Panc1 (cell line): ENCODE results near the gene ETNK2. TPM values are rescaled to one million over a fixed set of nuclear protein-coding genes. Genes with fewer than 3 reads are reported as not detected.

Source experiments
- ATAC-seq: fragments of 200-7000 bp; cut with Tn5 transposase; 2 replicates; pipeline ENCODE4 v1.9.1; 2020; ENCODE audit warnings: mild to moderate bottlenecking, moderate library complexity
- BruUV-seq: library from RNA; stranded (reverse); fragments of 400-500 nt; replicated peaks from 2 replicates; lab custom pipeline; 2021; lab: Mats Ljungman, UMichigan
- CTCF ChIA-PET: fragments of 300-600 bp; sonication (Branson Sonifier 250); formaldehyde crosslinking; loops from one replicate; lab custom pipeline; 2022; ENCODE audit warnings: antibody characterized with exemption; lab: Charles Lee
- POLR2A ChIA-PET: fragments of 300-600 bp; sonication (Branson Sonifier 250); formaldehyde crosslinking; loops from one replicate; lab custom pipeline; 2022; ENCODE audit warnings: antibody characterized with exemption; lab: Charles Lee
- DNase-seq: peaks from one replicate; pipeline ENCODE4 v3.0.0-alpha.2; 2010; ENCODE audit warnings: low read depth, low spot score
- H3K27ac ChIP-seq: 2 replicates; pipeline ENCODE4 v1.5.1; 2011; ENCODE audit warnings: mild to moderate bottlenecking, low read length, inconsistent platforms
- H3K27me3 ChIP-seq: fragments of 200-500 bp; sonication (Bioruptor generic); 2 replicates; pipeline ENCODE4 v1.6.0; 2014; ENCODE audit warnings: low read length, inconsistent platforms; ENCODE audit not compliant: control insufficient read depth, insufficient read depth
- H3K36me3 ChIP-seq: fragments of 200-500 bp; sonication (Bioruptor generic); 2 replicates; pipeline ENCODE4 v1.5.1; 2014; ENCODE audit warnings: inconsistent platforms, mild to moderate bottlenecking, low read length, moderate library complexity; ENCODE audit not compliant: control insufficient read depth, insufficient read depth
- H3K4me1 ChIP-seq: 2 replicates; pipeline ENCODE4 v1.5.1; 2011; ENCODE audit warnings: inconsistent platforms, mild to moderate bottlenecking, low read length, moderate library complexity; ENCODE audit not compliant: control insufficient read depth, insufficient read depth
- H3K4me3 ChIP-seq, 2 experiments: 2 replicates each; pipeline ENCODE4 v1.5.1; 2011 to 2012; ENCODE audit warnings: low read depth in 2 of 2, low read length in 2 of 2, mild to moderate bottlenecking in 2 of 2, inconsistent platforms in 1 of 2, moderate library complexity in 1 of 2
- H3K9me3 ChIP-seq: fragments of 200-500 bp; sonication (Bioruptor generic); 2 replicates; pipeline ENCODE4 v1.5.1; 2014; ENCODE audit warnings: low read depth, mild to moderate bottlenecking, inconsistent platforms, low read length, moderate library complexity; ENCODE audit not compliant: control insufficient read depth, insufficient read depth
- CTCF ChIP-seq: fragments of 450-650 bp; IDR thresholded peaks from 2 replicates; pipeline ENCODE4 v1.5.1; 2017; ENCODE audit warnings: mild to moderate bottlenecking
- POLR2AphosphoS5 ChIP-seq: IDR thresholded peaks from 2 replicates; pipeline ENCODE4 v1.6.1; 2012; ENCODE audit warnings: mild to moderate bottlenecking, low read depth, low read length, moderate library complexity
- REST ChIP-seq, 2 experiments: IDR thresholded peaks; 2 replicates each; pipeline ENCODE4 v1.6.1; 2011 to 2012; ENCODE audit warnings: low read depth in 2 of 2, control low read depth in 1 of 2, low read length in 1 of 2, mild to moderate bottlenecking in 1 of 2, moderate library complexity in 1 of 2; ENCODE audit not compliant: insufficient read depth in 1 of 2
- SIN3A ChIP-seq: IDR thresholded peaks from 2 replicates; pipeline ENCODE4 v1.6.1; 2012; ENCODE audit warnings: low read depth, mild to moderate bottlenecking, low read length, moderate library complexity, borderline replicate concordance; ENCODE audit not compliant: insufficient read depth
- TCF7L2 ChIP-seq: IDR thresholded peaks from 2 replicates; pipeline ENCODE4 v1.6.1; 2011; ENCODE audit warnings: mild to moderate bottlenecking, low read depth, low read length, inconsistent platforms
- in situ Hi-C: cut with HindIII; loops from 2 replicates; pipeline ENCODE4 v1.10.0; 2016; ENCODE audit warnings: low sequenced_read_pairs, low pct_unique_long_range_greater_than_20kb
- intact Hi-C: fragments of 100-400 bp; cut with micrococcal nuclease; formaldehyde crosslinking; loops from one replicate; pipeline ENCODE4 v1.10.0; 2022; ENCODE audit not compliant: unreplicated experiment
- total RNA-seq: library from RNA; stranded (reverse); gene quantifications from one replicate; pipeline ENCODE4 v1.2.1, GENCODE V29; 2021; ENCODE audit not compliant: unreplicated experiment

Gene ETNK2
- total RNA-seq, 1 experiment from 2014 or later = 6.7 TPM

- intact Hi-C loops (loop anchor here (5.0 kb wide), 1 partner anchor 47 kb away; no protein-coding TSS in a partner anchor), in situ Hi-C loops (loop anchor here (25.0 kb wide), 1 partner anchor 262 kb away; the partner anchor contains the start of gene SNRPE)
- ChIA-PET POLR2A (interaction anchor here (0.6 kb wide), 1 partner anchor 264 kb away, joined by 5 read pairs; no protein-coding TSS in a partner anchor), CTCF (no interaction called here)
- TF ChIP-seq CTCF (no peak), SIN3A (no peak), POLR2AphosphoS5 (no peak), REST (IDR thresholded peaks at IDR 0.05; ENCODE audit: insufficient read depth in 1 of 2, low read depth in 2 of 2, low read length in 1 of 2) (no peak), TCF7L2 (no peak)
- no peak for ATAC-seq
- DNase-seq = no peak
- no peaks in the 10 kb centered on the region for H3K9me3 ChIP-seq
- no TSS peak for BruUV-seq
- no peak overlapping the region for H3K4me3 ChIP-seq
- peaks cover 3% of the 10 kb centered on the region for H3K36me3 ChIP-seq
- H3K27ac ChIP-seq = no peak overlapping the region
- H3K4me1 ChIP-seq = peaks cover 16% of the 10 kb centered on the region
- no peaks in the 10 kb centered on the region for H3K27me3 ChIP-seq
These were observed 27.2 kb downstream of the ETNK2 start for GRCh38 chr1:204124639-204125038.

- H3K4me1 ChIP-seq = peaks cover 5% of the 10 kb centered on the region
- in situ Hi-C loops = no loop called here
- intact Hi-C loops = loop anchor here (5.0 kb wide), 1 partner anchor 46 kb away; no protein-coding TSS in a partner anchor
- ChIA-PET CTCF (no interaction called here), POLR2A (no interaction called here)
- no peak overlapping the region for H3K4me3 ChIP-seq
- BruUV-seq = no TSS peak
- DNase-seq = no peak
- H3K27ac ChIP-seq = no peak overlapping the region
- H3K27me3 ChIP-seq = no peaks in the 10 kb centered on the region
- TF ChIP-seq CTCF = no peak
- TF ChIP-seq SIN3A = no peak
- no peak for TF ChIP-seq POLR2AphosphoS5
- no peak for TF ChIP-seq TCF7L2
- no peak for TF ChIP-seq REST (IDR thresholded peaks at IDR 0.05; ENCODE audit: insufficient read depth in 1 of 2, low read depth in 2 of 2, low read length in 1 of 2)
- ATAC-seq = no peak
- peaks cover 3% of the 10 kb centered on the region for H3K36me3 ChIP-seq
- no peaks in the 10 kb centered on the region for H3K9me3 ChIP-seq
These were observed 28.5 kb downstream of the ETNK2 start for GRCh38 chr1:204123376-204123775.
